HG02973 (cell line): ENCODE data around the gene TLK1.
A peak's percentile ranks its signal among the peaks of the same experiment; 100 is the strongest.
"Not testable (repeated sequence)": the region's sequence is repeated elsewhere in the genome, so short reads cannot be mapped to it uniquely, and the experiment has no call there.

ENCODE experiments used
- ATAC-seq: cut with Tn5 transposase; IDR thresholded peaks from one replicate; pipeline ENCODE4 v1.9.1; 2021; ENCODE audit warnings: moderate library complexity; ENCODE audit not compliant: unreplicated experiment

The TLK1 gene

DNA sequence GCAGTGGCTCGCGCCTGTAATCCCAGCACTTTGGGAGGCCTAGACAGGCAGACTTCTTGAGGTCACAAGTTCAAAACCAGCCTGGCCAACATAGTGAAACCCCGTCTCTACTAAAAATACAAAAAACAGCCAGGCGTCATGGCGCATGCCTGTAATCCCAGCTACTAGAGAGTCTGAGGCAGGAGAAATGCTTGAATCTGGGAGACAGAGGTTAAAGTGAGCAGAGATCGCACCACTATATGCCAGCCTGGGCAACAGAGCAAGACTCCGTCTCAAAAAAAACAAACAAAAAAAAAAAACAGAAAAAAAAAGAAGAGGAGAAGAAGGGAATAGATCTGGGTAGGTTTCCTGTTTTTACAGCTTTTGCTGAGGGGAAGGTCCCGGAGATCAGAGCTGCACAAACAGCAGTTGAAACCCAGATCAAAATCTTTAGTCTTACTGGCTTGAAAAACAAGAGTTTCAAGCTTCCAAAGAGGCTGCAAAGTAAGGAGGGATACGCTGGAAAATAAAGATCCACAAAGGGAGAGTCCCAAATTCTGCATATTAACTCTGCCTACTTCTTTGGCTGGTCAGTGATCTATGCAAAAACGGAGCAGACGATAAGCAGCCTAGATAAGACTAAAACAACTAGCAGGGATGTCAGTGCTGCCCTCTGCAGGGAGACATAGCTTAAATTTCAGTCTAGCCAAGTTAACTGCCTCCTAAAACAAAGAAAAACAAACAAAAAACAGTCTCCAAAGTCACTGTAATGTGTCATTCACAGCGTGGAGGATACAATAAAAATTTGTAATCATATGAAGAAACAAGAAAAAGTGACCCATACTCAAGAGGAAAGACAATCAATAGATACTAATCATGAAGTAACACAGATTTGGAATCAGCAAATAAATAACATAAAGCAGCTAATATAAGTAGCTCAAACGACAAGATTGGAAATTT lies 74.1 kb downstream of the TLK1 start:
- ATAC-seq = no peak

GRCh38 chr2:171084128-171084527 lies 76.6 kb downstream of the TLK1 start:
- ATAC-seq = no peak

DNA sequence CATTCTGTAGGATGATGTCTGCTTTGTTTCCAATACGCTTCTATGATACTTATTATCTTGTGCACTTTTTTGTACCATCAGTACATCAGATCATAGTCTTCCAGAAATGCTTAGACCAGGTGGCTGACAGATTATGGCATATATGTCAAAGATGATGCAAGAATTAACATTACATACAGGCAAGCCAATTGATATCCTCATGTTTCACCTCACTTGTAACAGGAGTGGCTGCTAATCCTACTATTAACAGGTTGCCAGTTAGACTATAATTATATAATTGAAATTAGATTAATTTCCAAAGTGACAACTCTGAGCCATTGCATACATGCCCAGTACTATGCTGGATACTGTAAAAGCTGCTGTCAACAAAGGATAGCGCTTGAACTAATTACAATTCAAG lies 77.2 kb downstream of the TLK1 start:
- ATAC-seq = no peak

GRCh38 chr2:171081649-171082111 lies 79.0 kb downstream of the TLK1 start:
- no peak for ATAC-seq

DNA sequence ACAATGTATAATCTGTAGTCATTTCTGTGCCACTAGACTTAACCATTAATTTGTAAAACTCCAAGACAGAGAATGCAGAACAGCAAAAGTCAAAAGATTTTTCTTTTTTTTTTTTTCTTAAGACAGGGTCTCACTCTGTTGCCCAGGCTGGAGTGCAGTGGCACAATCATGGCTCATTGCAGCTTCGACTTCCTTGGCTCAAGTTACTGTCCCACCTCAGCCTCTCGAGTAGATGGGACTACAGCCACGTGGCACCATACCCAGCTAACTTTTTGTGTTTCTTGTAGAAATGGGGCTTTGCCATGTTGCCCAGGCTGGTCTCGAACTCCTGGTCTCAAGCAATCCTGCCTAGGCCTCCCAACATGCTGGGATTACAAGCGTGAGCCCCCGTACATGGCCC lies 80.1 kb downstream of the TLK1 start:
- ATAC-seq = no peak

DNA sequence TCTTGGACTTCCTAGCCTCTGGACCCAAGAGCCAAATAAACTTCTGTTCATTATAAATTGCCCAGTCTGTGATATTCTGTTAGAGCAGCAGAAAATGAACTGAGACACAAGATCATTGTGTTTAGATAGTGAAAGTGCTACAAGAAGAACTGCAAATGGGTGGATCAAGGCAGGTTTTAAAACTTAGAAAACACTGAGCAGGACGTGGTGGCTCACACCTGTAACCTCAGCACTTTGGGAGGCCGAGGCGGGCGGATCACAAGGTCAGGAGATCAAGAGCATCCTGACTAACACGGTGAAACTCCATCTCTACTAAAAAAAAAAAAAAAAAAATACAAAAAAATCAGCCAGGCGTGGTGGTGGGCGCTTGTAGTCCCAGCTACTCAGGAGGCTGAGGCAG lies 84.3 kb downstream of the TLK1 start:
- not testable (repeated sequence) for ATAC-seq

DNA sequence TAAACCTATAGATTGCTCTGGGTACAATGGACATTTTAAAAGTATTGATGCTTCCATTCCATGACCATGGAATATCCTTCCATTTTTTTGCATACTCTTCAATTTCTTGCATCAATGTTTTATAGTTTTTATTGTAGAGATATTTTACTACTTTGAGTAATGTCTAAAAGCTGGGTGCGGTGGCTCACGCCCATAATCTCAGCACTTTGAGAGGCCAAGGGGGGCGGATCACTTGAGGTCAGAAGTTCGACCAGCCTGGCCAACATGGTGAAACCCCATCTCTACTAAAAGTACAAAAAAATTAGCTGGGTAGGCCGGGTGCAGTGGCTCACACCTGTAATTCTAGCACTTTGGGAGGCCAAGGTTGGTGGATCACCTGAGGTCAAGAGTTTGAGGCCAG lies 88.5 kb downstream of the TLK1 start:
- ATAC-seq = no peak

GRCh38 chr2:171069286-171069956 lies 91.3 kb downstream of the TLK1 start:
- ATAC-seq = no peak

- no peak for ATAC-seq
Measured at GRCh38 chr2:171066110-171066509, 94.6 kb downstream of the TLK1 start.

- ATAC-seq = no peak
Measured at GRCh38 chr2:171057575-171057974, 103.1 kb downstream of the TLK1 start.

DNA sequence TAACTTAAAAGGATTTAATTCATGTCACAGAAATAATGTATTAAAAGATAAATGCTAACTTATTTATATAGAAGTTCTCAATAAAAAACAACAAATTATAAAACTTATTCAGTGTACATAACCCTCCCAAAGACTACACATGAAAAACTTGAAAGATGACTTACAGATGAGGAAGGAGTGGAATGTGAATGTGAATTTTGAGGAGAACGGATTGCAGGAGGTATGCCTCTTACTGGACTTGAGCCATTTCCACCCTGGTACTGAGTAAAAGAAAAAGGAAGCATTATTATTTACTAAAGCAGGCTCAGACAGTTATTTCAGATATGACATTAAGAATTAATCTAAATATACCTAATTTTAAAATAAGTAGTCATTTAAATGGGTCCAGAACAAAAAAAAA lies 104.4 kb downstream of the TLK1 start:
- ATAC-seq = no peak

GRCh38 chr2:171049691-171050090 lies 111.0 kb downstream of the TLK1 start:
- ATAC-seq = no peak

DNA sequence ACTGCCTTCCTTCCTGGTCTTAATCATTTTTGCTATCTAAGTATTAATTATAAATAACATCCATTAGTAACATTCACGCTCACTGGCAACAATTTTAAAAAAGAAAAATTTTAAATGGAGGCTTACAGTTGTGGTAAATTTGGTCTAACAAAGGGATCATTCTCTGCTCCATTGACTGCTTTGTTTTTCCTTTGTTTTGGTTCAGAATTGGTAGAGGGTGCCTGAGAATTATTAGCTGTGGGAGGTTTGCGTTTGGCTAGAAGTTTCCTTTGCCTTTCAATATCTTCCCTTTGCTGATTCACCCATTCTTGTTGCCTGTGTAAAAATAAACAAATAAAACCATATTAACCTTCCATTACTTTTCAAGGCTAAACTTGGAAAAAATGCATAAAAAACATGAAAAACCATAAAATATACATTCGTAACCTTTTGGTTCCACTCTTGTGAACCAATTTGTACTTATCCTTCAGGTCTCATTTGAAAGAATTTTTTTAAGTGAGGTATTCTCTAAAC lies 114.6 kb downstream of the TLK1 start:
- no peak for ATAC-seq

DNA sequence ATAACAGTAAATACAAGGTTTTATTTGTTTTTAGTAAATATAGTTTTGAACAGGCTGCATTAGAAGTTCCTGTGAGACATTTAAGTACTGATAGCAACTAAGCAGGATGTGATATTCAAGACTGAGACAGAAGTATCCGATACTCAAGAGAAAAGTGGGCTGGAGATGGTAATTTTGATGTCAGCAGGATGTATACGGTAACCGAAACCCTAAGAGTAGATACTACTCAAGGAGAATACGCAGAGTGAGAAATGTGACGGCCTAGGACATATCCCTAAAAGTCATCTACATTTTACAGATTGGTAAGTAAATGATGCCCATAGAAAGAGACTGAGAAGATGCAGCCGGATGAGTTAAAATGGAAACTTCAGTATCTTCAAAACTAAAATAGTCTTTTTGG lies 116.3 kb downstream of the TLK1 start:
- ATAC-seq = no peak

DNA sequence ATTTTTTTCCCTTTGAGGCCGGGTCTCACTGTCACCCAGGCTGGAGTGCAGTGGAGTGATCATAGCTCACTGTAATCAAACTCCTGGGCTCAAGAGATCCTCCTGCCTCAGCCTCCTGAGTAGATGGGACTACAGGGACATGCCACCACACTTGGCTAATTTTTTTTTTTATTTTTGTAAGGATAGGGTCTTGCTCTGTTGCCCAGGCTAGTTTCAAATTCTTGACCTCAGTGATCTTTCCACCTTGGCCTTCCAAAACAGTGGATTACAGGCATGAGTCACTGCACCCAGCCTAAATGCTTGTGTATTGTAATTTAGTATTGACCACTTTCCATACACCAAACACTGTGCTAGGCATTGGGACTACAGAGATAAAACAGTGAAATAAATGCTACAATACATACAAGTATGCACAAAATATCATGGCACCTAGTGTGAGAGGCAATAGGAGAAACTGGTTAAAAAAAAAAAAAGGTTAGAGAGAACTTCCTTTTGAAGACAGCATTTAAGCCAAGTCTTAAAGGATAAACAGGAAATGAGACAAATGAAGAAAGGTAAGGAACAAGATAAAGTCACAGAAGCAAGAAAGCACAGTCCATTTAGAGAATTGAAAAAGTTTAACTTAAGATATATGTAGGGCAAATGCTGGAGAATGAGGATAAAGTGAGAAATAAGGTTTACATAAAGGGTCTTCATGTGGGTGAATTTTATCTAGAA lies 118.3 kb downstream of the TLK1 start:
- no peak for ATAC-seq

GRCh38 chr2:171036532-171036931 lies 124.2 kb downstream of the TLK1 start:
- no peak for ATAC-seq

DNA sequence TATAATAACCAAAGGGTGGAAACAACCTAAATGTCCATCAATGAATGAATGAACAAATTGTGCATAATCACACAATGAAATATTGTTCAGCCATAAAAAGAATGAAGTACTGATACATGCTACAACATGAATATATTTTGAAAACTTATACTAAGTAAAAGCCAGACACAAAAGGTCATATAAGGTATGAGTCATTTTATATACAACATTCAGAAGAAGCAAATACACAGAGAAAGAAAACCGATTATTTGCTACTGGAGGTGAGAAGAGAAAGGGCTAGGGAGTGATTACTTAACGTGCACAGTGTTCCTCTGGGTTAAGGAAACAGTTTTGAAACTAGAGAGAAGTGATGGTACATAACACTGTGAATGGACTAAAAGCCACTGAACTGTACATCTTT lies 126.4 kb downstream of the TLK1 start:
- no peak for ATAC-seq

DNA sequence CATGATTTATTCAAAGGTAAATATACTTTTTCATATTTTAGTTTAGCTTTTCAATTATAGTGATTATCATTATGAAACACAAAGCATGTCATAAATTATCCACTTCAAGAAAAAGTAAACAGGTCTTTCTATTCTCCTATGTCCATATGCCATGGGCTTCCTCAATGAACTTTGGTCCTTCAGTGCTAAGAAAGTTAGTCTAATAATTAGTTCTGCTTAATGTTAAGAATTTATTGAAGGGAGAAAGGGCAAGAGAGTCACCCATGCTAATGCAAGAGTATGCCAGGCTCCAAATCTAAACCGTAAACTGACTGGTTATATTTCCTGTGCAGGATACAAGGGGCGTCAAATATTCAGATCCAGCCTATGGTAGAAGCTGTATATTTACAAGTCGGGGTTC lies 135.5 kb downstream of the TLK1 start:
- no peak for ATAC-seq

DNA sequence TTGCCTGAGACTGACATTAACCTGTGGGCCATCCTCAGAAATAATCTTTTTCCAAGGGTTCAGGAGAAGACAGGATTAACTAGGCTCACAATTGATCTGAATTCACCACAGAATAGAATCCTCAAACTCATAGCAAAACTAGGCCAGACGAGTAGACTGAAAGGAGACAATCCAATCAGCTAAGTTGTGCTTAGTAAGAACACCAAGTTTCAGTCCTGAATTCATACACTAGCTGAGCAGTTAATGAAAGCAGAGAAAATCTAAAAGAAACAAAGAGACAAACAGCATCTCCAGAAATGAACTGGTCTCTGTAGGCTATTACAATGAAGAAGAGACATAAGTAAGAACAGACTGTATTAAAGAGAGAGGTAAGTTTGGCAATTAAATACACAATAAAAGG lies 142.2 kb downstream of the TLK1 start:
- ATAC-seq = peak; percentile 89

GRCh38 chr2:171016125-171016524 lies 144.6 kb downstream of the TLK1 start:
- no peak for ATAC-seq

DNA sequence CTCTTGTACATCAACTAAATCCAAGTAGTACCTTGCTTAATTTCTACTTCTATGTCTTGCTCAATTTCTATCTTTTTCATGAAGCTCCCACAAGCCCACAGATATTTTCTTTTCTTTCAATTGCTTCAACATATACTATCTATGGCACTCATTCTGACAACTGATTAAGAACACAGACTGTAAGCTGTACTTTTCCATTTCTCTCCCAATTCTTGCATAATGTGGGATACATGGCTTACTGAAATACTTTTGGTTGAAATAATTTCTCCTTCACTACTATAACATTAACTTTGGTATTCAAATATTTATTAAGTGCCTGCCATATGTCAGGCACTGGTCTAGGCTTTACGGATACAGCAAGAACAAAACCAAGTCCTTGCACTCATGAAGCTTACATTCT lies 146.8 kb downstream of the TLK1 start:
- ATAC-seq = no peak
